ENCODE measurements around the gene NUP160. TPM values are rescaled to one million over a fixed set of nuclear protein-coding genes. Genes with fewer than 3 reads are reported as not detected.
A peak's percentile ranks its signal among the peaks of the same experiment; 100 is the strongest.
"Not testable (repeated sequence)": the region's sequence is repeated elsewhere in the genome, so short reads cannot be mapped to it uniquely, and the experiment has no call there.

Gene NUP160
- total and polyA plus RNA-seq, 9 donors = 25.7 to 38.5 (median 27.0) TPM

DNA sequence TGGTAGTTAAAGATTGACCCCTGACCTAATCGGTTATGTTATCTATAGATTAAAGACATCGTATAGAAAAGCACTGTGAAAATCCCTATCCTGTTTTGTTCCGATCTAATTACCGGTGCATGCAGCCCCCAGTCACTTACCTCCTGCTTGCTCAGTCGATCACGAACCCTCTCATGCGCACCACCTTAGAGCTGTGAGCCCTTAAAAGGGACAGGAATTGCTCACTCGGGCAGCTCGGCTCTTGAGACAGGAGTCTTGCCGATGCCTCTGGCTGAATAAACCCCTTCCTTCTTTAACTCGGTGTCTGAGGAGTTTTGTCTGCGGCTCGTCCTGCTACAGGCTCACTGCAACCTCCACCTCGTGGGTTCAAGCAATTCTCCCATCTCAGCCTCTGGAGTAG is 78.6 kb downstream of the NUP160 start:
- H3K4me3 ChIP-seq (ENCODE audit: low read length); H3K27me3 ChIP-seq (ENCODE audit: control insufficient read depth, insufficient read depth, low read length); DNase-seq; H3K9me3 ChIP-seq (replicated peaks; ENCODE audit: control insufficient read depth, low read depth, low read length); H3K27ac ChIP-seq (ENCODE audit: low read length); H3K36me3 ChIP-seq (ENCODE audit: control insufficient read depth, insufficient read depth, low read length): not testable (repeated sequence)
- peaks cover 12% of the 10 kb centered on the region for H3K4me1 ChIP-seq (ENCODE audit: control insufficient read depth, insufficient read depth, low read length)
- WGBS (ENCODE audit: insufficient coverage) = 91% methylated on average over 7 of the region's 14 CpGs

DNA sequence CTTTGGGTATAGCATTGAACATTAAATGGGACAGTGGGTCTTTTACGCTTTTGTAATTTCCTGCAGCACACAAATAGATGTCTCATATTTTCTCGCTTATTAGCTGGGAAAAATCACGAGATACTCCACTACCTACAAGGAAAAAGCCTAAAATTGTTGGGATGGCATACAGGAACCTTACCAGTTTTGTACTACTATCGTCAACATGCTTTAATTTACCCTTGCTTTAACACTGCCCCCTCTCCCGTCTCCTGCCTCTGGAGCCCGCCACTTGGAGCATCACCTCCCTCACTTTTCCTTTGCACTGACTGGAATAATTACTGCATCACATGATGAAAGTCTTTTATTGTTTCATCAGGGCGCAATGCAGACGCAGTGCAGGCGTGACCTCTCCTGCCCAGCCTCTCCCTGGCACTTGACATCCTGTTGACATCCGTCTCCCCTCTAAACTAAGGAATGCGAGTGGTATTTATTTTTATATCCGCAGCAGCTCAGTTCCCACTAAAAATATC is 80.0 kb downstream of the NUP160 start:
- Histone ChIP-seq H3K27ac (ENCODE audit: low read length) (peak overlapping the region; percentile 99), H3K9me3 (replicated peaks; ENCODE audit: control insufficient read depth, low read depth, low read length) (no peaks in the 10 kb centered on the region), H3K27me3 (ENCODE audit: control insufficient read depth, insufficient read depth, low read length) (no peaks in the 10 kb centered on the region), H3K4me3 (ENCODE audit: low read length) (peak overlapping the region; percentile 60), H3K4me1 (ENCODE audit: control insufficient read depth, insufficient read depth, low read length) (peaks cover 12% of the 10 kb centered on the region), H3K36me3 (ENCODE audit: control insufficient read depth, insufficient read depth, low read length) (peaks cover 12% of the 10 kb centered on the region)
- 14% methylated on average over 5 of the region's 12 CpGs for WGBS (ENCODE audit: insufficient coverage)
- peak; percentile 84 for DNase-seq

GRCh38 chr11:47766509-47767227 is 81.5 kb downstream of the NUP160 start:
- Histone ChIP-seq H3K27ac (ENCODE audit: low read length) (peak overlapping the region; percentile 96), H3K36me3 (ENCODE audit: control insufficient read depth, insufficient read depth, low read length) (peaks cover 27% of the 10 kb centered on the region), H3K9me3 (replicated peaks; ENCODE audit: control insufficient read depth, low read depth, low read length) (no peaks in the 10 kb centered on the region), H3K4me3 (ENCODE audit: low read length) (peak overlapping the region; percentile 50), H3K4me1 (ENCODE audit: control insufficient read depth, insufficient read depth, low read length) (peaks cover 12% of the 10 kb centered on the region), H3K27me3 (ENCODE audit: control insufficient read depth, insufficient read depth, low read length) (no peaks in the 10 kb centered on the region)
- under 1% methylated on average over 58 of the region's 65 CpGs for WGBS (ENCODE audit: insufficient coverage)
- peak; percentile 87 for DNase-seq

DNA sequence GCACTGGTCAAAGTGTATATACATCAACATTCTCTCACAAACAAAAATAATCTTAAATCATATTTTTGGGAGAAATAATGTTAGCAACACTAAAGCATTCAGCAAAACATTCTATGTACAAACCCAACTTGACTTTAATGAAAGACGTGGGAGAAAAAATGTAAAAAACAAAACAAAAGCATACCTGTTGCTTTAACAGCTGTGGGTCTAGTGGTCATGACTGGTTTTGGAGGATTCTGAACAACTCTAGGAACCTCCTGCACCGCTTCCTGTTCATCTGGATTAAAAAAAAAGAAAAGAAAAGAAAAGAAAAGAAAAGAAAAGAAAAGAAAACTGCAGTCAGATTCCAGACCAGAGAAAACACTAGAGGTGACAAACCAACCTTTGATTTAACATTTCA is 83.1 kb downstream of the NUP160 start:
- peaks cover 41% of the 10 kb centered on the region for H3K36me3 ChIP-seq (ENCODE audit: control insufficient read depth, insufficient read depth, low read length)
- no peak overlapping the region for H3K4me3 ChIP-seq (ENCODE audit: low read length)
- WGBS (ENCODE audit: insufficient coverage) = no CpG with 5 or more reads among the region's 2 CpGs
- no peaks in the 10 kb centered on the region for H3K27me3 ChIP-seq (ENCODE audit: control insufficient read depth, insufficient read depth, low read length)
- H3K9me3 ChIP-seq (replicated peaks; ENCODE audit: control insufficient read depth, low read depth, low read length) = no peaks in the 10 kb centered on the region
- DNase-seq = no peak
- peaks cover 12% of the 10 kb centered on the region for H3K4me1 ChIP-seq (ENCODE audit: control insufficient read depth, insufficient read depth, low read length)
- no peak overlapping the region for H3K27ac ChIP-seq (ENCODE audit: low read length)

DNA sequence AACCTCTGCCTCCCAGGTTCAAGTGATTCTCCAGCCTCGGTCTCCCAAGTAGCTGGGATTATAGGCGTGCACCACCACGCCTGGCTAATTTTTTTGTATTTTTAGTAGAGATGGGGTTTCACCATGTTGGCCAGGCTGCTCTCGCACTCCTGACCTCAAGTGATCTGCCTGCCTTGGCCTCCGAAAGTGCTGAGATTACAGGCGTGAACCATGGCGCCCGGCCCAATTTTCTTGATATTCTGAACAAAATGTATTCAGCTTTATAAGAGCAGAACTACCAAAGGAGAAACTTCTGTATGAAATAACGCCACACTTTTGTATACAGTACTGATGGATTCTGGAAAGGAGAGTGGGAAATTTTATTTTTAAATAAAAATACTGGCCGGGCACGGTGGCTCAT is 88.9 kb downstream of the NUP160 start:
- peaks cover 67% of the 10 kb centered on the region for H3K36me3 ChIP-seq (ENCODE audit: control insufficient read depth, insufficient read depth, low read length)
- DNase-seq; H3K4me3 ChIP-seq (ENCODE audit: low read length); H3K4me1 ChIP-seq (ENCODE audit: control insufficient read depth, insufficient read depth, low read length); H3K9me3 ChIP-seq (replicated peaks; ENCODE audit: control insufficient read depth, low read depth, low read length); H3K27me3 ChIP-seq (ENCODE audit: control insufficient read depth, insufficient read depth, low read length); H3K27ac ChIP-seq (ENCODE audit: low read length): not testable (repeated sequence)
- WGBS (ENCODE audit: insufficient coverage) = 100% methylated on average over 5 of the region's 11 CpGs

DNA sequence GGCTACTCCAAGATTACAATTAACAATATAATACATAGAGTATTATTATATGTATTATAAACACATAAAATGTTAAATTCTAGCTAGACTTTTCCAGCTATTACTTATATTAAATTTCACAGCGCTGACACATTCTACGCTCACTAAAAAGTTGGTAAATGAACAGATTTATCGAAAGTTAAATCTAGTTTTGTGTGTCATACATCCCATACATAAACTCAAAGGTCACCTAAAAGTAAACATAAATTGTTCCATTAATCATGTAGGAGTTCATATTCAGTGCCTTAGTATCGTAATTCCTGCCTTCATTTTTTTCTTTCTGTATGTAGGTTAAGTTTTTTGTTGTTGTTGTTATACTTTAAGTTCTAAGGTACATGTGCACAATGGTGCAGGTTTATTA is 91.9 kb downstream of the NUP160 start:
- Histone ChIP-seq H3K9me3 (replicated peaks; ENCODE audit: control insufficient read depth, low read depth, low read length) (no peaks in the 10 kb centered on the region), H3K27ac (ENCODE audit: low read length) (no peak overlapping the region), H3K4me3 (ENCODE audit: low read length) (no peak overlapping the region), H3K36me3 (ENCODE audit: control insufficient read depth, insufficient read depth, low read length) (peaks cover 66% of the 10 kb centered on the region), H3K4me1 (ENCODE audit: control insufficient read depth, insufficient read depth, low read length) (no peaks in the 10 kb centered on the region), H3K27me3 (ENCODE audit: control insufficient read depth, insufficient read depth, low read length) (no peaks in the 10 kb centered on the region)
- DNase-seq = no peak
- WGBS (ENCODE audit: insufficient coverage) = no CpG with 5 or more reads among the region's 4 CpGs

- DNase-seq = no peak
- Histone ChIP-seq H3K27ac (ENCODE audit: low read length) (no peak overlapping the region), H3K9me3 (replicated peaks; ENCODE audit: control insufficient read depth, low read depth, low read length) (no peaks in the 10 kb centered on the region), H3K27me3 (ENCODE audit: control insufficient read depth, insufficient read depth, low read length) (no peaks in the 10 kb centered on the region), H3K4me3 (ENCODE audit: low read length) (no peak overlapping the region), H3K36me3 (ENCODE audit: control insufficient read depth, insufficient read depth, low read length) (peaks cover 71% of the 10 kb centered on the region), H3K4me1 (ENCODE audit: control insufficient read depth, insufficient read depth, low read length) (no peaks in the 10 kb centered on the region)
- no CpG with 5 or more reads among the region's 5 CpGs for WGBS (ENCODE audit: insufficient coverage)
Measured at GRCh38 chr11:47750725-47751124, 97.4 kb downstream of the NUP160 start.

- 100% methylated on average over 2 of the region's 7 CpGs for WGBS (ENCODE audit: insufficient coverage)
- H3K4me1 ChIP-seq (ENCODE audit: control insufficient read depth, insufficient read depth, low read length); H3K9me3 ChIP-seq (replicated peaks; ENCODE audit: control insufficient read depth, low read depth, low read length); H3K27ac ChIP-seq (ENCODE audit: low read length); H3K4me3 ChIP-seq (ENCODE audit: low read length); H3K27me3 ChIP-seq (ENCODE audit: control insufficient read depth, insufficient read depth, low read length); DNase-seq: not testable (repeated sequence)
- H3K36me3 ChIP-seq (ENCODE audit: control insufficient read depth, insufficient read depth, low read length) = peaks cover 76% of the 10 kb centered on the region
Measured at GRCh38 chr11:47742494-47742893, 105.7 kb downstream of the NUP160 start.

DNA sequence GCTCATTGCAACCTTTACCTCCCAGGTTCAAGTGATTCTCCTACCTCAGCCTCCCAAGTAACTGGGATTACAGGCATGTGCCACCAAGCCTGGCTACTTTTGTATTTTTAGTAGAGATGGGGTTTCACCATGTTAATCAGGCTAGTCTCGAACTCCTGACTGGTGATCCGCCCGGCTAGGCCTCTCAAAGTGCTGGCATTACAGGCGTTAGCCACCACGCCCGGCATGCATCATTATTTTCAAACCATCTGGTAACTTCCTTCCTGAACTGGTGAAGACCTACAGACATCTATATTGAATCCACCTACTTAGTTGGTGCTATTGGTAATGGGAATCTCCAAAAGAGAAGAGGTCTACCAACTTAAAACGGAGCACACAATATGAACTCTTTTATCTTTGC is 110.3 kb downstream of the NUP160 start:
- H3K4me1 ChIP-seq (ENCODE audit: control insufficient read depth, insufficient read depth, low read length); H3K27ac ChIP-seq (ENCODE audit: low read length); H3K27me3 ChIP-seq (ENCODE audit: control insufficient read depth, insufficient read depth, low read length); H3K9me3 ChIP-seq (replicated peaks; ENCODE audit: control insufficient read depth, low read depth, low read length); H3K4me3 ChIP-seq (ENCODE audit: low read length); DNase-seq: not testable (repeated sequence)
- H3K36me3 ChIP-seq (ENCODE audit: control insufficient read depth, insufficient read depth, low read length) = peaks cover 50% of the 10 kb centered on the region
- WGBS (ENCODE audit: insufficient coverage) = no CpG with 5 or more reads among the region's 7 CpGs

- WGBS (ENCODE audit: insufficient coverage) = 79% methylated on average over 6 of the region's 10 CpGs
- H3K9me3 ChIP-seq (replicated peaks; ENCODE audit: control insufficient read depth, low read depth, low read length) = no peaks in the 10 kb centered on the region
- no peaks in the 10 kb centered on the region for H3K4me1 ChIP-seq (ENCODE audit: control insufficient read depth, insufficient read depth, low read length)
- no peaks in the 10 kb centered on the region for H3K27me3 ChIP-seq (ENCODE audit: control insufficient read depth, insufficient read depth, low read length)
- H3K36me3 ChIP-seq (ENCODE audit: control insufficient read depth, insufficient read depth, low read length) = peaks cover 46% of the 10 kb centered on the region
- no peak overlapping the region for H3K27ac ChIP-seq (ENCODE audit: low read length)
- H3K4me3 ChIP-seq (ENCODE audit: low read length) = no peak overlapping the region
- DNase-seq = no peak
Measured at GRCh38 chr11:47732271-47732670, 115.9 kb downstream of the NUP160 start.

Data from muscle of leg (tissue), 11 donors.